SU-DHL-6 (cell line): Measurements from ENCODE around the gene FXYD7.

ENCODE experiments used
- EZH2phosphoT487 ChIP-seq: fragments of 200-600 bp; sonication (generic), shearing (Covaris generic); conservative IDR thresholded peaks from 2 replicates; pipeline ENCODE4 v1.6.1; 2018; ENCODE audit warnings: mild to moderate bottlenecking, antibody characterized with exemption, low read length, moderate library complexity, mixed read lengths
- TF ChIP-seq, protein P1 (sequence below): fragments of 200-600 bp; sonication (generic); IDR thresholded peaks from one replicate; pipeline ENCODE4 v1.5.1; 2017; ENCODE audit warnings: antibody characterized with exemption, mild to moderate bottlenecking, low read length, moderate library complexity; ENCODE audit not compliant: insufficient read depth, poor library complexity, severe bottlenecking

DNA sequence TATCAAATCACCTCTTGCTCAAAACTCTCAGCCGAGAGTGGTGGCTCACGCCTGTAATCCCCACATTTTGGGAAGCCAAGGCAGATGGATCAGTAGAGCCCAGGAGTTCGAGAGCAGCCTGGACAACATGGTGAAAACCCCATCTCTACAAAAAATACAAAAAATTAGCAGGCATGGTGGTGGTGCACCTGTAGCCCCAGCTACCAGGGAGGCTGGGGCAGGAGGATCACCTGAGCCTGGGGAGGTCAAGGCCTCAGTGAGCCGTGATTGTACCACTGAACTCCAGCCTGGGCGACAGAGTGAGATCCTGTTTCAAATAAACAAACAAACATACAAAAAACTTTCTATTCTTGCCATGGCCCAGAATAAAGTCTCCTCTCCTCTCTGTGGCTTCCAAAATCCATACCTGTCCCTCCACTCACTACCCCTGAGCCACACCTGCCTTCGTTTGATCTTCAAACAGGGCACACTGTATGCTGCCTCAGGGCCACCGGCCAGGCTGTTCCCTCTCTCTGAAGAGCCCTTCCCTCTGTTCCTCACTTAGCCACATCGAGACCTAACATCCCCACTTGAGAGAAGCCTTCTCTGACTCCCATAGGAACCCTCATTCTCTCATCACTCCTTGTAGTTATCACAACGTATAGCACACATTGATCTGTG is 14.5 kb upstream of the FXYD7 start:
- TF ChIP-seq, protein P1, sequence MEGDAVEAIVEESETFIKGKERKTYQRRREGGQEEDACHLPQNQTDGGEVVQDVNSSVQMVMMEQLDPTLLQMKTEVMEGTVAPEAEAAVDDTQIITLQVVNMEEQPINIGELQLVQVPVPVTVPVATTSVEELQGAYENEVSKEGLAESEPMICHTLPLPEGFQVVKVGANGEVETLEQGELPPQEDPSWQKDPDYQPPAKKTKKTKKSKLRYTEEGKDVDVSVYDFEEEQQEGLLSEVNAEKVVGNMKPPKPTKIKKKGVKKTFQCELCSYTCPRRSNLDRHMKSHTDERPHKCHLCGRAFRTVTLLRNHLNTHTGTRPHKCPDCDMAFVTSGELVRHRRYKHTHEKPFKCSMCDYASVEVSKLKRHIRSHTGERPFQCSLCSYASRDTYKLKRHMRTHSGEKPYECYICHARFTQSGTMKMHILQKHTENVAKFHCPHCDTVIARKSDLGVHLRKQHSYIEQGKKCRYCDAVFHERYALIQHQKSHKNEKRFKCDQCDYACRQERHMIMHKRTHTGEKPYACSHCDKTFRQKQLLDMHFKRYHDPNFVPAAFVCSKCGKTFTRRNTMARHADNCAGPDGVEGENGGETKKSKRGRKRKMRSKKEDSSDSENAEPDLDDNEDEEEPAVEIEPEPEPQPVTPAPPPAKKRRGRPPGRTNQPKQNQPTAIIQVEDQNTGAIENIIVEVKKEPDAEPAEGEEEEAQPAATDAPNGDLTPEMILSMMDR = no peak
- no peak for TF ChIP-seq EZH2phosphoT487
